Natural killer cell (primary cell): ENCODE measurements around the gene LIME1. TPM values are rescaled to one million over a fixed set of nuclear protein-coding genes. Genes with fewer than 3 reads are reported as not detected.

Experiments
- ATAC-seq, 3 donors: fragments of 150-1000 bp in 2 of 3; fragments of 200-7000 bp in 1 of 3; cut with Tn5 transposase; 1 replicate in 1 of 3; 2 replicates in 2 of 3; pipeline ENCODE4 v1.10.0; 2021; ENCODE audit warnings: mild to moderate bottlenecking in 2 of 3, moderate library complexity in 2 of 3
- DNase-seq, 2 donors: peaks; one replicate each; pipeline versions ENCODE4 v3.0.0 to v3.0.0-alpha.2; 2013 to 2021; ENCODE audit warnings: mixed read lengths in 1 of 2
- H3K27ac ChIP-seq: one replicate; pipeline ENCODE4 v1.5.1; 2013; ENCODE audit warnings: mild to moderate bottlenecking, low read length
- H3K27me3 ChIP-seq: one replicate; pipeline ENCODE4 v1.6.1; 2013; ENCODE audit warnings: low read length; ENCODE audit not compliant: control insufficient read depth, insufficient read depth
- H3K36me3 ChIP-seq: one replicate; pipeline ENCODE4 v1.6.1; 2013; ENCODE audit warnings: low read length; ENCODE audit not compliant: control insufficient read depth, insufficient read depth
- H3K4me1 ChIP-seq: one replicate; pipeline ENCODE4 v1.6.1; 2013; ENCODE audit warnings: low read length; ENCODE audit not compliant: control insufficient read depth, insufficient read depth
- H3K4me3 ChIP-seq: one replicate; pipeline ENCODE4 v1.5.1; 2013; ENCODE audit warnings: low read length
- H3K9me3 ChIP-seq: one replicate; pipeline ENCODE4 v1.6.1; 2013; ENCODE audit warnings: low read length; ENCODE audit not compliant: control insufficient read depth, insufficient read depth
- H3K27ac Mint-ChIP-seq, 2 donors: one replicate each; pipeline ENCODE4 v1.8.0; 2022; ENCODE audit warnings: mild to moderate bottlenecking in 2 of 2, mixed read lengths in 2 of 2, moderate library complexity in 1 of 2
- H3K27me3 Mint-ChIP-seq, 2 donors: one replicate each; pipeline ENCODE4 v1.8.0; 2022; ENCODE audit warnings: low read depth in 2 of 2, mixed read lengths in 2 of 2
- H3K36me3 Mint-ChIP-seq: one replicate; pipeline ENCODE4 v1.8.0; 2022; ENCODE audit warnings: mixed read lengths
- H3K4me1 Mint-ChIP-seq, 2 donors: one replicate each; pipeline ENCODE4 v1.8.0; 2022; ENCODE audit warnings: mixed read lengths in 2 of 2
- H3K4me3 Mint-ChIP-seq: one replicate; pipeline ENCODE4 v1.8.0; 2022; ENCODE audit warnings: mild to moderate bottlenecking, moderate library complexity, mixed read lengths
- H3K9me3 Mint-ChIP-seq, 2 donors: one replicate each; pipeline ENCODE4 v1.8.0; 2022; ENCODE audit warnings: mixed read lengths in 2 of 2
- CTCF ChIP-seq: fragments of 200-600 bp; IDR thresholded peaks from one replicate; pipeline ENCODE4 v1.8.0; 2022; ENCODE audit warnings: antibody characterized with exemption
- WGBS: methylation state at CpG from one replicate; pipeline ENCODE4 v1.1.7; 2013; ENCODE audit warnings: missing lambda C conversion rate; ENCODE audit not compliant: insufficient coverage; 5-methylcytosine and 5-hydroxymethylcytosine counted together
- intact Hi-C: fragments of 100-400 bp; cut with micrococcal nuclease; formaldehyde crosslinking; loops from one replicate; pipeline ENCODE4 v1.14.2; 2022
- total RNA-seq, 4 donors: library from RNA; stranded (reverse); fragments of 120-200 nt in 1 of 4; gene quantifications; one replicate each; pipeline versions ENCODE4 v1.2.3 to v1.2.4, GENCODE V29; 2013 to 2022

The LIME1 gene
- total RNA-seq, 3 donors from 2014 or later (not counting 1 experiment from before 2014, with no cell fraction given) = 86.5 to 94.4 (median 91.7) TPM

DNA sequence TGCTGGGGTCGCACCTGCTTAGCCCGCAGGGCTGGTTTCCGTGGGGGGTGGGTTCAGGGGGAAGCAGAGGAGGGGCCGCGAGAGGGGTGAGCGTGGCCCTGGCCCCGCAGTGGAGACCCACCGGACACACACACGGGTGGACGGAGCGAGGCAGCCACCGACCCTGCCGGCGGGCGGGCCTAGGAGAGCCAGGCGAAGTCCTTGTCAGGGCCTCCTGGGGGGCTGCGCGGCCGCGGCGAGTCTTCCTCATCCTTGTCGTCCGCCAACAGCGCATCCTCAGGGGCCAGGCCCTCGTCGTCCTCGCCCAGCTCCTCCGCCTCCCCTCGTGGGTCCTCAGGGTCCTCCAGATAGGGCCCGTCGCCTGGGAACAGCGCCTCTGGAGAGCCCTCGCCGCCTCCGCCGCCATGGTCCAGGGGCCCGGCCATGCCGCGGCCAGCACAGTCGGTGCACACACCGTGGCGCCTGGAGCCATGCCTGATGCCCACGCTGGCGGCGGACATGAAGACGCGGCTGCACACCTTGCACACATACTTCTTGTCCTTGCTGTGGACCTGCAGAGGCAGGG lies 10.4 kb downstream of the LIME1 start:
- intact Hi-C loops = no loop called here
- peaks cover 0 to 6% of the 10 kb centered on the region in 2 donors for H3K4me1 Mint-ChIP-seq
- ATAC-seq = no peak
- peaks cover 23% of the 10 kb centered on the region for H3K4me1 ChIP-seq
- no peak for DNase-seq
- H3K27me3 ChIP-seq = no peaks in the 10 kb centered on the region
- 95% methylated on average over 47 of the region's 47 CpGs for WGBS
- no peaks in the 10 kb centered on the region for H3K9me3 ChIP-seq
- H3K36me3 ChIP-seq = peaks cover 6% of the 10 kb centered on the region
- no peak overlapping the region for H3K4me3 ChIP-seq
- H3K36me3 Mint-ChIP-seq = no peaks in the 10 kb centered on the region
- H3K4me3 Mint-ChIP-seq = no peak overlapping the region
- TF ChIP-seq CTCF = no peak
- H3K27ac ChIP-seq = no peak overlapping the region
- H3K9me3 Mint-ChIP-seq = no peaks in the 10 kb centered on the region
- no peaks in the 10 kb centered on the region for H3K27me3 Mint-ChIP-seq
- no peak overlapping the region for H3K27ac Mint-ChIP-seq

GRCh38 chr20:63747622-63748069 lies 11.2 kb downstream of the LIME1 start:
- DNase-seq (no peak), ATAC-seq (no peak)
- no peaks in the 10 kb centered on the region for H3K36me3 Mint-ChIP-seq
- H3K27me3 ChIP-seq = no peaks in the 10 kb centered on the region
- WGBS = 88% methylated on average over 13 of the region's 13 CpGs
- no peaks in the 10 kb centered on the region for H3K9me3 Mint-ChIP-seq
- H3K4me3 ChIP-seq = no peak overlapping the region
- no peaks in the 10 kb centered on the region for H3K27me3 Mint-ChIP-seq
- H3K4me3 Mint-ChIP-seq = no peak overlapping the region
- no peak for TF ChIP-seq CTCF
- peaks cover 2% of the 10 kb centered on the region for H3K36me3 ChIP-seq
- H3K9me3 ChIP-seq = no peaks in the 10 kb centered on the region
- H3K4me1 Mint-ChIP-seq = peaks cover 0 to 9% of the 10 kb centered on the region in 2 donors
- H3K27ac ChIP-seq = no peak overlapping the region
- H3K4me1 ChIP-seq = peaks cover 25% of the 10 kb centered on the region
- no peak overlapping the region for H3K27ac Mint-ChIP-seq
- intact Hi-C loops = no loop called here

DNA sequence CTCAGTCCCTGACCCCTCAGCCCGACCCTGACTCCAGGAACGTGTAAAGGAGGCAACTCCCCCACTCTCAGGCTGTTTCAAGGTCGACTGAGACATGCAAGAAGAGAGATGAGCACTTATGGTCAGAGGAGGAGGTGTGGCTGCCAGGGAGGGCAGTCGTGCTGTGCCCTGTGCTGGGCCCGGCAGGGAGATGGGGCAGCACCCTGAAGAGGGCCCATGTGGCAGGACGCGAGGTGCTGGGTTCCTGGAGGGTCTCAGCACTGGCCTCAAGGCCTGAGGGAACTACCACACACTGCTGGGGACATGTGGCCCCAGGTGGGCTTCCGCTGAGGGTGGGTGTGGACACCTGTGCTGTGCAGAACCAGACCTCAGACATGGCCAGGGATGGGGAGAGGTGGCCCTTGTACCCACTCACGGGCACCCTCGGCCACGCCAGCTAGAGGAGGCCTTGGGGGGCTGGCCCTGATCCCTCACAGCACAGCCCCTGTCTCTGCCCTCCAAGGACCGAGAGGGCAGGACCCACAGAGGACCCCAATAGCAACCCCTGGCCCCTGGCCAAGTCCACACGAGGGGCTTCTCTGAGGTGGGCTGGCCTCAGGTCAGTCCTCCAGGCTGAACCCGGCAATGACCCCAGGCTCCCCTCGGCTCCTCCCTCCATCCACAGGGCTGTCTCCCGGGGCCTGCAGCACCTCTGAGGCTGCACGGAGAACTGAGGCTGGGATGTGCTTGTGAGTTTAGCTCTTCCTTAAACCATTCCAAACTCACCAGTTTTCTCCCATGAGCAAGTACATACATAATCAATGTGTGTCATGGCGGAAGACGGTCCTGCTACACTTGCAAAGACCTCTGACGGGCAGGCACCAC lies 11.8 kb downstream of the LIME1 start:
- intact Hi-C loops = no loop called here
- Histone ChIP-seq H3K27me3 (no peaks in the 10 kb centered on the region), H3K36me3 (no peaks in the 10 kb centered on the region), H3K4me1 (peaks cover 25% of the 10 kb centered on the region), H3K9me3 (no peaks in the 10 kb centered on the region), H3K4me3 (no peak overlapping the region), H3K27ac (no peak overlapping the region)
- Mint-ChIP-seq H3K27ac (no peak overlapping the region), H3K4me1 (peaks cover 0 to 9% of the 10 kb centered on the region in 2 donors), H3K9me3 (no peaks in the 10 kb centered on the region), H3K36me3 (no peaks in the 10 kb centered on the region), H3K4me3 (no peak overlapping the region), H3K27me3 (no peaks in the 10 kb centered on the region)
- no peak for DNase-seq
- ATAC-seq = no peak
- no peak for TF ChIP-seq CTCF
- WGBS = 89% methylated on average over 17 of the region's 20 CpGs
